ENCODE results near the gene ACSL1.
"Not testable (repeated sequence)": the region's sequence is repeated elsewhere in the genome, so short reads cannot be mapped to it uniquely, and the experiment has no call there.

The ACSL1 gene

GRCh38 chr4:184752496-184753275, 73.1 kb downstream of the ACSL1 start:
- peak; percentile 67 for DNase-seq (ENCODE audit: low spot score)

- DNase-seq (ENCODE audit: low spot score): no peak
Observed at GRCh38 chr4:184751585-184751956, 74.2 kb downstream of the ACSL1 start.

GRCh38 chr4:184750926-184751584, 74.7 kb downstream of the ACSL1 start:
- DNase-seq (ENCODE audit: low spot score): no peak

- DNase-seq (ENCODE audit: low spot score): no peak
Observed at GRCh38 chr4:184748251-184748652, 77.5 kb downstream of the ACSL1 start.

- DNase-seq (ENCODE audit: low spot score): no peak
Observed at GRCh38 chr4:184747034-184747830, 78.5 kb downstream of the ACSL1 start.

- peak; percentile 66 for DNase-seq (ENCODE audit: low spot score)
Observed at GRCh38 chr4:184745831-184746795, 79.7 kb downstream of the ACSL1 start.

GRCh38 chr4:184744236-184744635, 81.5 kb downstream of the ACSL1 start:
- DNase-seq (ENCODE audit: low spot score): no peak

- no peak for DNase-seq (ENCODE audit: low spot score)
Observed at GRCh38 chr4:184743650-184744049, 82.1 kb downstream of the ACSL1 start.

GRCh38 chr4:184741651-184742050, 84.1 kb downstream of the ACSL1 start:
- not testable (repeated sequence) for DNase-seq (ENCODE audit: low spot score)

- DNase-seq (ENCODE audit: low spot score): no peak
Observed at GRCh38 chr4:184740980-184741391, 84.8 kb downstream of the ACSL1 start.

GRCh38 chr4:184739575-184739974, 86.2 kb downstream of the ACSL1 start:
- DNase-seq (ENCODE audit: low spot score): not testable (repeated sequence)

GRCh38 chr4:184734758-184735157, 91.0 kb downstream of the ACSL1 start:
- DNase-seq (ENCODE audit: low spot score): no peak

GRCh38 chr4:184733654-184734524, 91.9 kb downstream of the ACSL1 start, which contains the start of gene CENPU:
Gene CENPU, minus strand, starts transcription at chr4:184734096. Its CDS starts 34 bp downstream, at chr4:184734062.
- DNase-seq (ENCODE audit: low spot score): peak; percentile 98

- DNase-seq (ENCODE audit: low spot score): no peak
Observed at GRCh38 chr4:184732126-184732525, 93.6 kb downstream of the ACSL1 start.

- no peak for DNase-seq (ENCODE audit: low spot score)
Observed at GRCh38 chr4:184731056-184731455, 94.7 kb downstream of the ACSL1 start.

GRCh38 chr4:184729946-184730345, 95.8 kb downstream of the ACSL1 start:
- DNase-seq (ENCODE audit: low spot score): no peak

- DNase-seq (ENCODE audit: low spot score): no peak
Observed at GRCh38 chr4:184728858-184729257, 96.9 kb downstream of the ACSL1 start.

GRCh38 chr4:184727430-184727829, 98.3 kb downstream of the ACSL1 start:
- DNase-seq (ENCODE audit: low spot score): no peak

- no peak for DNase-seq (ENCODE audit: low spot score)
Observed at GRCh38 chr4:184722798-184723197, 103.0 kb downstream of the ACSL1 start.

- no peak for DNase-seq (ENCODE audit: low spot score)
Observed at GRCh38 chr4:184721254-184721653, 104.5 kb downstream of the ACSL1 start.

Data from cerebellar cortex (tissue), 1 donor.